Astrocyte of the hippocampus (primary cell): ENCODE results near the gene ZC3H4.
"Not testable (repeated sequence)": the region's sequence is repeated elsewhere in the genome, so short reads cannot be mapped to it uniquely, and the experiment has no call there.

Experiments used
- DNase-seq: peaks from one replicate; pipeline ENCODE4 v3.0.0; 2011; ENCODE audit warnings: low read depth, low spot score

Gene ZC3H4

DNA sequence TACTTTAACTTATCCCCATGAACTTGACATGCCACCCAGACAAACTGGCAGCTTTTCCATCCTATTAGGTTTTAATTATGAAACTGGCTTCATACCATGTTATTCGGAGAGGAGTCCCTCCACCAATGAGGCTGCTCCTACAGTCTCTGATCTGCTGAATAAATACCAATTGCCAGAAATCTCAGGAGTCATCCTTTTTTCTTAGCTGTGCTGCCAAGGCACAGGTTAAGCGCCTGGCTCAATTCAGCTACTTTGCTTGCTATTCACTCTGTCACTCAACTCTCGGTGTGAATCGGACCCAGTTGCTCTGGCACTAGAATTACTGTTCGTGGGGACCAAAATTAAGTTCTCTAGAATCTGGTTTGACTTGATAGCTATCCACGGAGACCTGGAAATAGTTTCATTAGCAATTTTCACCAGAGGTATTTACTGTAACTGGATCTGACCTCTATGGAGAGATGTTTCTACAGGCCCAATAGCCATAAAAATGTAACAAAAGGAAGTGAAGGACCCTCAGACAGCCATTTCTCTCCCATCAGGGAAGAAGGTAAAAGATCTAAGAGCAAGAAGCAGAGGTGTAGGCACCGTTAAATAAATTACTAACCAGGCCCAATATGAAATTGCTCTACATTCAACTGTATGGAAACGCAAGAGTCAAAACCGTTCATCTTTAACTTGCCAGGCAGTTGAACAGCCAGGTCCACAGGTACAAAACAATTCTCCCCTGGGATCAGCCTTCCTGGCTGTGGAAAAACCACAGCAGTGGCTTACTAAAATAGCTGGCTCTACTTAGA, 5.4 kb downstream of the ZC3H4 start:
- peak; percentile 67 for DNase-seq

GRCh38 chr19:47107202-47107952, 6.2 kb downstream of the ZC3H4 start:
- peak; percentile 31 for DNase-seq

DNA sequence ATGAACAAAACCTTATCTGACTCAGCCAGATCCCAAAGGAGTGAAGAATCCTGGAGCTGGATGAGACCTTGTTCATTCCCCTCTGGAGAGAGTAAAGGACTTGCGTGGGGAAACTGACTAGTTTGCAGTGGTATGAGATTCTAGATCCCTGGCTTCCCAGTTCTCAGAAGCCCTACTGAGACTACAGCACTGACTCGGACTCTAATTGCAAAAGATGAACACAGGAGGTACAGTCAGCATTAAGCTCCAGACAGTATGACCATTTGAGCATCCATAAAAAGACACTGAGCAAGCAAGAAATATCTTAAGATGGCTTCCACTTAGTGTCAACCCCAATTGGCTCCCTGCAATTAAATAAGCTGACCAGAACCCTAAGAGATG, 6.8 kb downstream of the ZC3H4 start:
- peak; percentile 33 for DNase-seq

DNA sequence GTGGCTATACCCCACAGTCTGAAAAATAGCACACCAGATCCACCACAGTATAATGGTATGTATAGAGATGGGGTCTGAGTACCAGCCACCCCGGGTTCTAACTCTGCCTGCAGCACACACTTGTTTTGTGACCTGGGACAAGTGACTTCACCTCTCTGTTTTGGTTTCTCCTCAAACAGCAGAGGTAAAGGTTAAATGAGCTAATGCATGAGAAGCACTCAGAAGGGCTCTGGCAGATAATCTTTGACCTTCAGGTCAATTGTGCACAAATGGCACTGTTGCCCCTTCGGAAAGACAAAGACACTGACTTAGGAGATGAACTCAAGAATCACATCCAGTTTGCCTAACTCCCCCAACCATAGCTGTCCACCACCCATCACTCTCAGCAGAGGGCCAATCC, 7.7 kb downstream of the ZC3H4 start:
- no peak for DNase-seq

GRCh38 chr19:47104680-47105079, 8.9 kb downstream of the ZC3H4 start:
- DNase-seq: no peak

DNA sequence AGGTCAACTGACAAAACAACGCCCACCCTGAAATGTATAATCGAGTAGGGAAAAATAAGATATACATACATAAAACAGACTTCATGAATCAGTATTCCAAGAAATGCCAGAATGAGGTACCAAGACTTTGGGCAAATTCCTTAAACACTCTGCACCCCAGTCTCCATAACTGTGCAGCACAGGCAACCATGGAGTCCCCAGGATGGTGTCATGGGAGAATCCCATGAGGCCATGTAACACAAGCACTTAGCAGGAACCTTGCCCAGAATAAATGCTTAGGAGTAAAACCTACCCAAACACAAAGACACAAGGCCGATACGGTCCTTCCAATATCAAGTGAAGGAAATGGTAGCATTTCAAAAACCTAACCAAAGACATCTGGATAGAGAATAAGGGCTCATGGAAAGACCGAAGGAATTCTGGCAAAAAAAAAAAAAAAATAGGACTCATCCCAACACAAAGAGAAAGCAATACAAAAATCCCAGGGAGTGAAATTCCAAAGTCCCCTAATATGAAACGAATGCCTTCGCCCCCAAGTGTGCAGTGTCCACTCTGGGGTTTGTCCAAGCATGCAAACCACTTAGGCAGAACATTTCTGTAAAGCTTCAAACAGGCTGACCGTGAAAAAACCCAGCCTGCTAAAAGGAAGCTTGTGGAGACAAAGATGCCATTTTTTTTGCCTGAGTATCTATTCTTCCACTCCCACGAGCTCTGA, 11.1 kb downstream of the ZC3H4 start:
- peak; percentile 34 for DNase-seq

DNA sequence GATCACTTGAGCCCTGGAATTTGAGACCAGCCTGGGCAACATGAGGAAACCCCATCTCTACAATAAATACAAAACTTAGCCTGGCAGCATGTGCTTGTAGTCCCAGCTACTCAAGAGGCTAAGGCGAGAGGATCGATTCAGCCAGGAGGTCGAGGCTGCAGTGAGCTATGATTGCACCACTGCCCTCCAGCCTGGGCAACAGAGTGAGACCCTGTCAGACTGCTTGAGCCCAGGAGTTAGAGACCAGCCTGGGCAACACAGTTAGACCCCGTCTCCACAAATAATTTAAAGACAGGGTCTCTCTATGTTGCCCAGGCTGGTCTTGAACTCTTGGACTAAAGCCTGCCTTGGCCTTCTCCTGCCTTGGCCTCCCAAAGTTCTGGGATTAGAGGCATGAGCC, 12.5 kb downstream of the ZC3H4 start:
- not testable (repeated sequence) for DNase-seq

DNA sequence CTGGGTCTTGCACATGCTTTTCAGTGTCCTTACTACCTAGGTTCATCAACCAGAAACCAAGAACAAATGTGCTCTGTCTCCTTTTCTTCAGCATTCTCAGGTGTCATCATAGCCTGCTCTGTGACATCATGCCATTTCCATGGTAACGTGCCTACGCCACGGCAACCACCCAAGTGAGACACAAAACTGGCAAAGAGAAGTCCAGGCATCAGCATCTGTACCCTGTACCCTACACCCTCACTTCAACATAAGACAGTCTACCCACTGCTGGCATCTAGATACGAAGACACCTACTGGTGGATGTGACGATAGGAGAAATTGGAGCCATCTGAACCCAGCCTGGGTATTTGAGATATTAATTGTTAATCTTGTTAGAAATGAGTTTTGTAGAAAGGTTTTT, 13.3 kb downstream of the ZC3H4 start:
- no peak for DNase-seq

GRCh38 chr19:47099576-47100050, 14.0 kb downstream of the ZC3H4 start:
- DNase-seq: no peak

DNA sequence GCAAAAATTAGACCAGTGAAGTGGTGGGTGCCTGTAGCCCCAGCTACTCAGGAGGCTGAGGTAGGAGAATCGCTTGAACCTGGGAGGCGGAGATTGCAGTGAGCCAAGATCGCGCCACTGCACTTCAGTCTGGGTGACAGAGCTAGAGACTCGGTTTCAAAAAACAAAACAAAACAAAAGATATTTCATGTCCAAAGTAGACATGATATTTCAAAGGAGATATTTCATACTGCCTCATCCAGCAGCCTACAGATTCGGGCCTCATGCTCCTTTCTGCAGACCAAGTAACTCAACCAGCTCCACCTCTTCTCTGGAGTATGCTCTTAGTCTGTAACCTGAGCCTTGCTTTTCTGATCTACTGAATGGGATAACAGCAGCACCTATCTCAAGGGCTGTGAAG, 15.0 kb downstream of the ZC3H4 start:
- no peak for DNase-seq

GRCh38 chr19:47097396-47098201, 16.0 kb downstream of the ZC3H4 start:
- DNase-seq: peak; percentile 80

DNA sequence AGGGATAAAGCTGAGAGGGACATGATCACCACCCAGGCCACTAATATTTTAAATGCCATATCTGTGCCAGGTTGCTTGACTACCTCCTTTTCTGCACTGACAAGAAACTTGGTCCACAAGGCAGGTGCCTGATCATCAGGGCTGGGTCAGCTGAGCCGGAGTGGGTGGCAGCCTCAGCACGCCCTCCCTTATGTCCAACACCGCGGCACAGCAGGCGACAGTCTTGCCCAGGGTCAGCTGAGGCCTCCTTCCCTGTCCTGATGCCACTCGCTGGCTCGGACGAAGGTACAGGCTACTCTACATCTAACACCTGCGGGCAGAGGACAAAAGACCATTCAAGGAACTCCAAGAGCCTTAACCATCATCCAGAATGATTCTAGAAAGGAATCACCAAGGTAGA, 16.9 kb downstream of the ZC3H4 start:
- no peak for DNase-seq

GRCh38 chr19:47096100-47096704, 17.4 kb downstream of the ZC3H4 start:
- DNase-seq: peak; percentile 36

DNA sequence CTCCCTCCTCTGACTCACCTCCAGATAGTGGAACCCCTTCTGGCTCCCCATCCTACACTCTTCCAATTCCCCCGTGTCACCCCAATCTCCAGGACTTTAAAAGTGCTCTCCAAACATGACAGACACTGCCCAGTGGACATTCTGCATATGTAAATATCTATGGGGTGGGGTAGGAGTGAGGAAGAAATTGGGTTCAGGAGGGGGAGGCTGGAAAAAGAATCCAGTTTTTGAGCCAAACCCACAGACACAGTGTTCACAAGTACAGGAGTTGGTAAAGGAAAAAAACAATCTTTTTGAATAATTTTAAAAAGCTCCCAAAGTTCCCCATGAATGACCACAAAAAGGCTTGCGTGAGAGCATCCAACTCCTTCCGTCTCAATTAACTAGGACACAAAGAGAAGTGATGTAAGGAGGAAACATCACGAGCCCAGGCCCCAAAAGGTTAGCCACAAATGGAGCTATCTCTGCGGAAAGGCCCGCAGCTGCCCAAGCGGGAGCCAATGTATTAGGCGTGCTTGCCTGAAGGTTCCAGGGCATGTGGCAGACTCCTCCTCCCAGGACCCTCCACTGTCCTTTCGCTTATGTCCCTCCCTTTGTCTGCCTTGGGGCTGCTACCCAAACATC, 18.0 kb downstream of the ZC3H4 start:
- DNase-seq: peak; percentile 94

DNA sequence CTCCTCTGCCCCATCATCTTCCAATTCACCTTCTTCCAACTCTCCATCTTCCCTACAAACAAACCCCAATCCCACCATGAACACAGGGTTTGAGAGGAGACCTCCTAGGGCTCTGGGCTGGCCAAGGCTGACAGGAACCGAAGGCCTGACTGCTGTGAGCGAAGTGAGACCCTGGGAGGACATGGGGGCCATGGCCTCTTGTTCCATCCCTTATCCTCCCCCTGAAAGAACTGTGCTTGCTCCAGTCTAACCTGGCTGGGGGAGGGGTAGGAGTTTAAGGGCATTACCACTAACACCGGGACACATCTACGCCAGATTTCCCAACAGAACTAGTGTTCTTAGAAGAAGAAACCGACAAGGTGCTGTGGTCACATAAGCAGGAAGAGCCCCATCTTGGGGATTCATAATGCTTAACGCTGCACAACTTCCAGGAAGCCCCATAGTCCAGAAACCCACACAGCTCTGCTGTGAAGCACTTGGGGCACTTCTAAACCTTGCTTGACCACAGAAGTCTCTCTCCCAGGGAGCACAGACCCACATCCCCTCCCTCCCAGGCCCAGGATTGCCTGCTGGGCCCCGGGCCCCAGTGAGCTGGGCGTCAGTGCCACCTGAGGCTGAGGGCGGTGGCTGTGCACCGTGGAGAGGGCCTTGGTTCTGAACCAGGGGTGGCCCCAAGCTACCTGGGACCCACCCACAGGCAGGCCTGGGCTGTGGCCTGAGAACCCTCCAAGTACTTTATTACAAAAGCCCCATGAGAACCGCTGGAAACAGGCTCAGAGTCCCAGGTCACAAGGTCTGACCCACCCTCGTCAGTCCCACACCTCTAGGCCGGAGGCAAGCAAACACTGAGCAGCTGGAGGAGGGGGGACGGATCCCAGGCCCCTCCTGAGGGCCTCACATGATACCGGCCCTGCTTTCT, 18.8 kb downstream of the ZC3H4 start:
- peak; percentile 81 for DNase-seq

- peak; percentile 20 for DNase-seq
Observed at GRCh38 chr19:47093841-47094240, 19.7 kb downstream of the ZC3H4 start.

DNA sequence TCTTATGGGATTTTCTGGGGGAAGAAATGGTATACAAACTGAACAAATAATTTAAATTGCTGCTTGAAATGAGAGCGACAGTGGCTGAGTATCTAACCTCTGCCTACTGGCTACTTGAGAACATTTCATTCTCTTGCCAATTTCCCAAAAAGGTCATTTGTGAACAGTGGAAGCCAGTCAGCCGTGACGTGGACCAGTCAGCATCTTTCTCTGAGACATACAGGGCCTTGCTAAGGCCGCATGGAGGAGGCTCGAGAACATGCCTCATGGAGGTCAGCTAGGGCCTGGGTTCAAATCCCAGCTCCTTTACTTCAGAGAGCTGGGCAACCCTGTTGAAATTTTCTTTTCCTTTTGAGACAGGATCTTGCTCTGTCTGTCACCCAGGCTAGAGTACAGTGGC, 20.3 kb downstream of the ZC3H4 start:
- peak; percentile 30 for DNase-seq

DNA sequence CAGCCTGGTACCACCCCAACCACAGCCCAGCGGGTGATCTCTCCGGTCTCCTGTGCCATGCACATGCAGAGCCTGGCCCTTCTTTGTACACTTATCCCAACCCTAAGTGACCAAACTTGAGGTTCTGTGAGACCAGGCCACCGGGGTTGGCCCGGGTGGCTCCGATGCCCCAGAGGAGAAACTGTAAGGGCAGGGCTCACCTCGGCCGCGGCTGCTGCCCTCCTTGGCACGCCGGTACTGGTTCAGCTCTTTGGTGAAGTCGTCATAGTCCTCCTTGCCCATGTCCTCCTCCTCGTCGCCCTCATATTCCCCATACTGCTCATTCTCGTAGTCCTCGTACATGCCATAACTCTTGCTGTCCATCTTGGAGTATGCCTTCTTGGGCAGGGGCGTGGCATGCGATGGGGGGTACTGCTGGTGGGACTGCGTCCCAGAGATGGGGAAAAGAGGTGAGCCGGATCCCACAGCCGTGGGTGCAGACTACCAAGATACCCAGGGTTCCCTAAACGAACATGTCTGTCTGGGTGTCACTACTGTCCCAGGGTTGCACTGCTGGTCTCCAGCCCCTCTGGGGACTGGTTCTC, 23.7 kb downstream of the ZC3H4 start:
- DNase-seq: no peak

- DNase-seq: no peak
Observed at GRCh38 chr19:47086280-47086679, 27.3 kb downstream of the ZC3H4 start.
